Osteoblast (primary cell): ENCODE results near the gene ARHGEF28. TPM values are rescaled to one million over a fixed set of nuclear protein-coding genes. Genes with fewer than 3 reads are reported as not detected.
A peak's percentile ranks its signal among the peaks of the same experiment; 100 is the strongest.

Experiments
- DNase-seq: peaks from one replicate; pipeline ENCODE4 v3.0.0; 2011; ENCODE audit warnings: low spot score, mixed read lengths; ENCODE audit not compliant: insufficient read length; ENCODE audit errors: missing footprints
- H2AFZ ChIP-seq: 2 replicates; pipeline ENCODE4 v1.6.0; 2011; ENCODE audit warnings: mild to moderate bottlenecking, low read length
- H3K27ac ChIP-seq: 2 replicates; pipeline ENCODE4 v1.5.1; 2011; ENCODE audit warnings: mild to moderate bottlenecking, low read depth, low read length, moderate library complexity
- H3K27me3 ChIP-seq: 2 replicates; pipeline ENCODE4 v1.6.0; 2012; ENCODE audit warnings: mild to moderate bottlenecking, control low read depth, inconsistent platforms, low read length, moderate library complexity; ENCODE audit not compliant: insufficient read depth
- H3K36me3 ChIP-seq: 2 replicates; pipeline ENCODE4 v1.5.1; 2011; ENCODE audit warnings: mild to moderate bottlenecking, low read length, control low read depth, moderate library complexity; ENCODE audit not compliant: insufficient read depth
- H3K4me1 ChIP-seq: 2 replicates; pipeline ENCODE4 v1.5.1; 2011; ENCODE audit warnings: mild to moderate bottlenecking, low read length, control low read depth, moderate library complexity; ENCODE audit not compliant: insufficient read depth
- H3K4me2 ChIP-seq: 2 replicates; pipeline ENCODE4 v1.6.0; 2011; ENCODE audit warnings: mild to moderate bottlenecking, low read length; ENCODE audit not compliant: insufficient read depth
- H3K4me3 ChIP-seq: fragments of 200-600 bp; sonication (generic); 3 replicates; pipeline ENCODE4 v1.5.1; 2012; ENCODE audit warnings: mild to moderate bottlenecking, low read length, inconsistent platforms; ENCODE audit not compliant: insufficient read depth
- H3K79me2 ChIP-seq: 2 replicates; pipeline ENCODE4 v1.6.0; 2012; ENCODE audit warnings: mild to moderate bottlenecking, low read length, control low read depth, inconsistent platforms; ENCODE audit not compliant: insufficient read depth
- H3K9me3 ChIP-seq: 2 replicates; pipeline ENCODE4 v1.5.1; 2011; ENCODE audit warnings: low read depth, low read length, control low read depth
- H4K20me1 ChIP-seq: 2 replicates; pipeline ENCODE4 v1.6.0; 2012; ENCODE audit warnings: mild to moderate bottlenecking, low read length, control low read depth; ENCODE audit not compliant: insufficient read depth
- CTCF ChIP-seq: IDR thresholded peaks from 2 replicates; pipeline ENCODE4 v1.5.1; 2011; ENCODE audit warnings: mild to moderate bottlenecking, low read depth, low read length, moderate library complexity; ENCODE audit errors: extremely low read depth
- total RNA-seq: library from RNA; depleted of rRNA; stranded (reverse); fragments of >200 nt; gene quantifications from 2 replicates; pipeline ENCODE4 v1.2.3, GENCODE V29; 2012

ARHGEF28 gene
- total RNA-seq, 1 donor: 64.4 TPM

DNA sequence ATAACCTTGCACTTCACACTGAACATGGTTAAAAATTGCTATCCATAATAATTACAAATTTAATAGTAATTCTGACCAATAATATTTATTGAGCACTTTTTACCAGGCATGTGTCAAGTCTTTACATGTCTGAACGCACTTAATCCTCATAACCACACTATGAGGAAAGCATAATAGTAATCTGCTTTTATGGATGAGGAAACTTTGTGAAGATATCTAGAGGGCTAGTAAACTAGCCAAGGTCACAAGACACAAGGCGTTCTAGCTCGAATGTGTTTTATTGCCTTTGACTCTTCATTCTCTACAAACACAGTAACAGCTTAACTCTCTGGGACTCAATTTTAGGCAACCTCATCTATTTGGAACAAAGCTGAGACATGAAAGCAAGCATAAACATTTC is 205.1 kb downstream of the ARHGEF28 start:
- Histone ChIP-seq H3K9me3 (no peaks in the 10 kb centered on the region), H3K4me3 (no peak overlapping the region), H2AFZ (peak overlapping the region; percentile 5), H3K27me3 (no peaks in the 10 kb centered on the region), H3K27ac (no peak overlapping the region), H4K20me1 (no peaks in the 10 kb centered on the region), H3K36me3 (no peaks in the 10 kb centered on the region), H3K79me2 (peaks cover 15% of the 10 kb centered on the region), H3K4me2 (no peak overlapping the region), H3K4me1 (peaks cover 15% of the 10 kb centered on the region)
- TF ChIP-seq CTCF: no peak
- no peak for DNase-seq

DNA sequence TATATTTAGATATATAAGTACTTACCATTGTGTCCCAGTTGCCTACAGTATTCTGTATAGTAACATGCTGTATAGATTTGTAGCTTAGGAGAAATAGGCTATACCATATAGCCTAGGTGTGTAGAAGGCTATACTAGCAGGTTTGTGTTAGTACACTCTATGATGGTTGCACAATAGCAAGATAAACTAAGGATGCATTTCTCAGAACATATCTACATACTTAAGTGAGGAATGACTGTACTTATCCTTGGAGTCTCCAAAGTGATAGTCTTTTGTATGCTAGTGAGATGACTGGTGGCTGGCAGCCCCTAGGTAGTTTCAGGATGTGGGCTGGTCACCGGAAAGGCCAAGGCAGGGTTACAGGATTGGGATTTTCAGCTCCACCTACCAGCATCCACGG is 208.7 kb downstream of the ARHGEF28 start:
- H3K9me3 ChIP-seq: no peaks in the 10 kb centered on the region
- no peaks in the 10 kb centered on the region for H4K20me1 ChIP-seq

DNA sequence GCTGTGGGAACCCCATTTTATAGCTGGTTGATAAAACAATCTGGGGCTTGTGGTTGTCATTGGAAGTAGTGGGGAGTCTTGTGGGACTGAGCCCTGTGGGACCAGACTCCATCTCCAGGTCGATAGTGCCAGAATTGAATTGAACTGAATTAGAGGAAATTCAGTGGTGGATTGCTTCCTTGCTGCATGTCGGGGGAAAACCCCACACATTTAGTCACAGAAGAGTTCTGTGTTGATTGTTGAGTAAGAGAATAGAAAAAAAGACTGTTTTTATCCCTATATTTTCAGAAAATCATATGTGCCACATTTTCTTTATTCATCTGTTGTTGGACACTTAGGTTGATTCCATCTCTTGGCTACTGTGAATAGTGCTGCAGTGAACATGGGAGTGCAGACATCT is 209.7 kb downstream of the ARHGEF28 start:
- no peaks in the 10 kb centered on the region for H3K27me3 ChIP-seq
- no peak overlapping the region for H3K27ac ChIP-seq
- no peak for DNase-seq
- no peak overlapping the region for H3K4me3 ChIP-seq
- peaks cover 7% of the 10 kb centered on the region for H3K79me2 ChIP-seq
- no peaks in the 10 kb centered on the region for H3K4me1 ChIP-seq
- no peak for TF ChIP-seq CTCF
- no peak overlapping the region for H2AFZ ChIP-seq
- H3K9me3 ChIP-seq: no peaks in the 10 kb centered on the region
- H3K36me3 ChIP-seq: peaks cover 4% of the 10 kb centered on the region
- H4K20me1 ChIP-seq: no peaks in the 10 kb centered on the region
- H3K4me2 ChIP-seq: no peak overlapping the region

More for the DNA sequence above, 208.7 kb downstream of the ARHGEF28 start:
- no peaks in the 10 kb centered on the region for H3K4me1 ChIP-seq
- no peak overlapping the region for H3K27ac ChIP-seq
- DNase-seq: no peak
- H3K36me3 ChIP-seq: no peaks in the 10 kb centered on the region
- no peak overlapping the region for H2AFZ ChIP-seq
- no peak overlapping the region for H3K4me2 ChIP-seq
- H3K27me3 ChIP-seq: no peaks in the 10 kb centered on the region
- no peak overlapping the region for H3K4me3 ChIP-seq
- peaks cover 7% of the 10 kb centered on the region for H3K79me2 ChIP-seq
- no peak for TF ChIP-seq CTCF

- no peak for TF ChIP-seq CTCF
- peaks cover 3% of the 10 kb centered on the region for H3K79me2 ChIP-seq
Observed at GRCh38 chr5:73836607-73837006, 210.6 kb downstream of the ARHGEF28 start.

More at GRCh38 chr5:73836607-73837006, 210.6 kb downstream of the ARHGEF28 start:
- H3K4me3 ChIP-seq: no peak overlapping the region
- H3K36me3 ChIP-seq: peaks cover 4% of the 10 kb centered on the region
- H3K27me3 ChIP-seq: no peaks in the 10 kb centered on the region
- H4K20me1 ChIP-seq: no peaks in the 10 kb centered on the region
- no peak for DNase-seq
- no peaks in the 10 kb centered on the region for H3K9me3 ChIP-seq
- no peak overlapping the region for H2AFZ ChIP-seq
- H3K4me2 ChIP-seq: no peak overlapping the region
- H3K27ac ChIP-seq: no peak overlapping the region
- no peaks in the 10 kb centered on the region for H3K4me1 ChIP-seq
